Liver (tissue), 3 donors: ENCODE data around the gene LRRC28.

Experiments
- FOXA2 ChIP-seq: IDR thresholded peaks from 2 replicates; pipeline ENCODE4 v1.6.1; 2016; ENCODE audit warnings: antibody characterized with exemption
- GABPA ChIP-seq, 2 donors: IDR thresholded peaks in 1 of 2; conservative IDR thresholded peaks in 1 of 2; 2 replicates each; pipeline ENCODE4 v1.6.1; 2016; ENCODE audit warnings: antibody characterized with exemption in 2 of 2, mild to moderate bottlenecking in 1 of 2, moderate library complexity in 1 of 2
- HNF4A ChIP-seq, 2 donors: conservative IDR thresholded peaks; 2 replicates each; pipeline ENCODE4 v1.6.1; 2016; ENCODE audit warnings: antibody characterized with exemption in 2 of 2, mild to moderate bottlenecking in 2 of 2
- SP1 ChIP-seq: IDR thresholded peaks from 2 replicates; pipeline ENCODE4 v1.6.1; 2018; ENCODE audit warnings: antibody characterized with exemption, mild to moderate bottlenecking
- TAF1 ChIP-seq: conservative IDR thresholded peaks from 2 replicates; pipeline ENCODE4 v1.6.1; 2016; ENCODE audit warnings: antibody characterized with exemption, mild to moderate bottlenecking
- TF ChIP-seq, protein P1 (sequence below): fragments of 150-350 bp; IDR thresholded peaks from 2 replicates; pipeline ENCODE4 v1.5.1; 2017; ENCODE audit warnings: improper control_type of control experiment, low read depth, low read length; ENCODE audit not compliant: missing input control
- TF ChIP-seq, protein P2 (sequence below): IDR thresholded peaks from 2 replicates; pipeline ENCODE4 v1.6.1; 2016; ENCODE audit warnings: antibody characterized with exemption, mild to moderate bottlenecking
- TF ChIP-seq, protein P3 (sequence below): IDR thresholded peaks from 2 replicates; pipeline ENCODE4 v1.6.1; 2016; ENCODE audit warnings: antibody characterized with exemption
- donor health status: healthy.
- donor health status: healthy.

DNA sequence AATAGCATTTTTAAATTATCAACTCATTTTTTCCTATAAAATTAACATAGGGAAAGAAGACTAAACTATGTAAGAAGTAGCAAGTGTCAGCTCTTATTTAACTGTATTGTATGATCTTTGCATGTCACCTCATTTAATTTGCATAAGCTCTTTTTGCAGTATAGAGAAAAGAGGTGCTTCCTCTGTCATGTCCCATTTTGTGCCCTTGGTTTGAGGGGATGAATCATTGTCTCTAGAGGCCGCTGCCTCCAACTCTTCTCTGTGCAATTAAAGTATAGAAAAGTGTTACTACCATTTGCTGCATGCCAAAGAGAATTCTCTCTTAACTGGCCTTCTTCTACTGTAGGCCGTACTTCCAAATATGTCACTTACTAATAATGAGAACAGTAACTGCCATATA, 93.4 kb downstream of the LRRC28 start:
- TF ChIP-seq, protein P1, sequence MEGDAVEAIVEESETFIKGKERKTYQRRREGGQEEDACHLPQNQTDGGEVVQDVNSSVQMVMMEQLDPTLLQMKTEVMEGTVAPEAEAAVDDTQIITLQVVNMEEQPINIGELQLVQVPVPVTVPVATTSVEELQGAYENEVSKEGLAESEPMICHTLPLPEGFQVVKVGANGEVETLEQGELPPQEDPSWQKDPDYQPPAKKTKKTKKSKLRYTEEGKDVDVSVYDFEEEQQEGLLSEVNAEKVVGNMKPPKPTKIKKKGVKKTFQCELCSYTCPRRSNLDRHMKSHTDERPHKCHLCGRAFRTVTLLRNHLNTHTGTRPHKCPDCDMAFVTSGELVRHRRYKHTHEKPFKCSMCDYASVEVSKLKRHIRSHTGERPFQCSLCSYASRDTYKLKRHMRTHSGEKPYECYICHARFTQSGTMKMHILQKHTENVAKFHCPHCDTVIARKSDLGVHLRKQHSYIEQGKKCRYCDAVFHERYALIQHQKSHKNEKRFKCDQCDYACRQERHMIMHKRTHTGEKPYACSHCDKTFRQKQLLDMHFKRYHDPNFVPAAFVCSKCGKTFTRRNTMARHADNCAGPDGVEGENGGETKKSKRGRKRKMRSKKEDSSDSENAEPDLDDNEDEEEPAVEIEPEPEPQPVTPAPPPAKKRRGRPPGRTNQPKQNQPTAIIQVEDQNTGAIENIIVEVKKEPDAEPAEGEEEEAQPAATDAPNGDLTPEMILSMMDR, result no peak
- no peak for TF ChIP-seq TAF1
- TF ChIP-seq SP1, result no peak
- TF ChIP-seq HNF4A (conservative IDR thresholded peaks at IDR 0.05), result no peak
- TF ChIP-seq, protein P2, sequence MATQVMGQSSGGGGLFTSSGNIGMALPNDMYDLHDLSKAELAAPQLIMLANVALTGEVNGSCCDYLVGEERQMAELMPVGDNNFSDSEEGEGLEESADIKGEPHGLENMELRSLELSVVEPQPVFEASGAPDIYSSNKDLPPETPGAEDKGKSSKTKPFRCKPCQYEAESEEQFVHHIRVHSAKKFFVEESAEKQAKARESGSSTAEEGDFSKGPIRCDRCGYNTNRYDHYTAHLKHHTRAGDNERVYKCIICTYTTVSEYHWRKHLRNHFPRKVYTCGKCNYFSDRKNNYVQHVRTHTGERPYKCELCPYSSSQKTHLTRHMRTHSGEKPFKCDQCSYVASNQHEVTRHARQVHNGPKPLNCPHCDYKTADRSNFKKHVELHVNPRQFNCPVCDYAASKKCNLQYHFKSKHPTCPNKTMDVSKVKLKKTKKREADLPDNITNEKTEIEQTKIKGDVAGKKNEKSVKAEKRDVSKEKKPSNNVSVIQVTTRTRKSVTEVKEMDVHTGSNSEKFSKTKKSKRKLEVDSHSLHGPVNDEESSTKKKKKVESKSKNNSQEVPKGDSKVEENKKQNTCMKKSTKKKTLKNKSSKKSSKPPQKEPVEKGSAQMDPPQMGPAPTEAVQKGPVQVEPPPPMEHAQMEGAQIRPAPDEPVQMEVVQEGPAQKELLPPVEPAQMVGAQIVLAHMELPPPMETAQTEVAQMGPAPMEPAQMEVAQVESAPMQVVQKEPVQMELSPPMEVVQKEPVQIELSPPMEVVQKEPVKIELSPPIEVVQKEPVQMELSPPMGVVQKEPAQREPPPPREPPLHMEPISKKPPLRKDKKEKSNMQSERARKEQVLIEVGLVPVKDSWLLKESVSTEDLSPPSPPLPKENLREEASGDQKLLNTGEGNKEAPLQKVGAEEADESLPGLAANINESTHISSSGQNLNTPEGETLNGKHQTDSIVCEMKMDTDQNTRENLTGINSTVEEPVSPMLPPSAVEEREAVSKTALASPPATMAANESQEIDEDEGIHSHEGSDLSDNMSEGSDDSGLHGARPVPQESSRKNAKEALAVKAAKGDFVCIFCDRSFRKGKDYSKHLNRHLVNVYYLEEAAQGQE, result no peak
- TF ChIP-seq GABPA (IDR thresholded peaks at IDR 0.05 in 1 of 2, conservative IDR thresholded peaks at IDR 0.05 in 1 of 2), result no peak
- TF ChIP-seq, protein P3, sequence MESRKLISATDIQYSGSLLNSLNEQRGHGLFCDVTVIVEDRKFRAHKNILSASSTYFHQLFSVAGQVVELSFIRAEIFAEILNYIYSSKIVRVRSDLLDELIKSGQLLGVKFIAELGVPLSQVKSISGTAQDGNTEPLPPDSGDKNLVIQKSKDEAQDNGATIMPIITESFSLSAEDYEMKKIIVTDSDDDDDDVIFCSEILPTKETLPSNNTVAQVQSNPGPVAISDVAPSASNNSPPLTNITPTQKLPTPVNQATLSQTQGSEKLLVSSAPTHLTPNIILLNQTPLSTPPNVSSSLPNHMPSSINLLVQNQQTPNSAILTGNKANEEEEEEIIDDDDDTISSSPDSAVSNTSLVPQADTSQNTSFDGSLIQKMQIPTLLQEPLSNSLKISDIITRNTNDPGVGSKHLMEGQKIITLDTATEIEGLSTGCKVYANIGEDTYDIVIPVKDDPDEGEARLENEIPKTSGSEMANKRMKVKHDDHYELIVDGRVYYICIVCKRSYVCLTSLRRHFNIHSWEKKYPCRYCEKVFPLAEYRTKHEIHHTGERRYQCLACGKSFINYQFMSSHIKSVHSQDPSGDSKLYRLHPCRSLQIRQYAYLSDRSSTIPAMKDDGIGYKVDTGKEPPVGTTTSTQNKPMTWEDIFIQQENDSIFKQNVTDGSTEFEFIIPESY, result no peak
- no peak for TF ChIP-seq FOXA2
